IMR-90 (cell line): ENCODE measurements around the gene CYP27B1. TPM values are rescaled to one million over a fixed set of nuclear protein-coding genes. Genes with fewer than 3 reads are reported as not detected.

Experiments
- ATAC-seq: fragments of 200-7000 bp; cut with Tn5 transposase; 2 replicates; pipeline ENCODE4 v1.9.1; 2020; ENCODE audit warnings: low read depth, mild to moderate bottlenecking, moderate library complexity
- BruUV-seq: library from RNA; stranded (reverse); fragments of 400-500 nt; replicated peaks from 2 replicates; lab custom pipeline; 2021; lab: Mats Ljungman, UMichigan
- CTCF ChIA-PET: fragments of 300-600 bp; formaldehyde crosslinking; extraction: SDS; loops from one replicate; lab custom pipeline; 2021; ENCODE audit warnings: antibody characterized with exemption; lab: Yijun Ruan, JAX
- POLR2A ChIA-PET: fragments of 300-600 bp; sonication (Branson Sonifier 250); formaldehyde crosslinking; loops from one replicate; lab custom pipeline; 2022; ENCODE audit warnings: antibody characterized with exemption; ENCODE audit not compliant: unreplicated experiment; lab: Charles Lee
- DNase-seq: peaks from one replicate; pipeline ENCODE4 v3.0.0; 2013
- H2AFZ ChIP-seq: replicated peaks from 2 replicates; pipeline ENCODE3; 2013; ENCODE audit warnings: low read length, mild to moderate bottlenecking; ENCODE audit not compliant: poor library complexity
- H2AK5ac ChIP-seq: 2 replicates; pipeline ENCODE4 v1.6.1; 2013; ENCODE audit warnings: low read depth, low read length, inconsistent platforms
- H2AK9ac ChIP-seq: replicated peaks from 2 replicates; pipeline ENCODE3; 2013; ENCODE audit warnings: mild to moderate bottlenecking, low read depth, low read length, moderate library complexity; ENCODE audit not compliant: poor library complexity
- H2BK120ac ChIP-seq: 2 replicates; pipeline ENCODE4 v1.6.1; 2013; ENCODE audit warnings: low read depth, low read length, inconsistent platforms
- H2BK15ac ChIP-seq: 3 replicates; pipeline ENCODE4 v1.6.1; 2013; ENCODE audit warnings: low read depth, low read length, inconsistent platforms
- H2BK20ac ChIP-seq: 2 replicates; pipeline ENCODE4 v1.6.1; 2013; ENCODE audit warnings: low read depth, mild to moderate bottlenecking, inconsistent platforms, low read length, moderate library complexity
- H2BK5ac ChIP-seq: 2 replicates; pipeline ENCODE4 v1.6.1; 2013; ENCODE audit warnings: mild to moderate bottlenecking, low read depth, low read length, inconsistent platforms; ENCODE audit not compliant: poor library complexity, severe bottlenecking
- H3K14ac ChIP-seq: replicated peaks from 2 replicates; pipeline ENCODE4 v1.6.1; 2013; ENCODE audit warnings: low read depth, low read length, inconsistent platforms
- H3K18ac ChIP-seq: 2 replicates; pipeline ENCODE4 v1.6.1; 2013; ENCODE audit warnings: low read depth, low read length, control low read depth
- H3K23ac ChIP-seq: 2 replicates; pipeline ENCODE4 v1.6.1; 2013; ENCODE audit warnings: low read depth, low read length, inconsistent platforms
- H3K27ac ChIP-seq: 2 replicates; pipeline ENCODE4 v1.5.1; 2013; ENCODE audit warnings: mild to moderate bottlenecking, control low read depth, low read length; ENCODE audit not compliant: insufficient read depth
- H3K27me3 ChIP-seq: 2 replicates; pipeline ENCODE4 v1.6.1; 2013; ENCODE audit warnings: low read length; ENCODE audit not compliant: control insufficient read depth, insufficient read depth
- H3K36me3 ChIP-seq: 2 replicates; pipeline ENCODE4 v1.6.1; 2013; ENCODE audit warnings: low read length, mixed read lengths; ENCODE audit not compliant: control insufficient read depth, insufficient read depth
- H3K4ac ChIP-seq: 2 replicates; pipeline ENCODE4 v1.6.1; 2013; ENCODE audit warnings: low read depth, low read length, inconsistent platforms
- H3K4me1 ChIP-seq: 2 replicates; pipeline ENCODE4 v1.6.1; 2013; ENCODE audit warnings: low read length, mixed read lengths; ENCODE audit not compliant: control insufficient read depth, insufficient read depth
- H3K4me2 ChIP-seq: 2 replicates; pipeline ENCODE4 v1.6.1; 2013; ENCODE audit warnings: low read depth, mild to moderate bottlenecking, control low read depth, low read length, moderate library complexity
- H3K4me3 ChIP-seq: 2 replicates; pipeline ENCODE4 v1.5.1; 2013; ENCODE audit warnings: low read depth, mild to moderate bottlenecking, control low read depth, low read length, moderate library complexity; ENCODE audit not compliant: insufficient read depth
- H3K56ac ChIP-seq: 2 replicates; pipeline ENCODE4 v1.6.1; 2013; ENCODE audit warnings: low read length, inconsistent platforms; ENCODE audit not compliant: insufficient read depth; ENCODE audit errors: extremely low read depth
- H3K79me1 ChIP-seq, 2 experiments: 2 replicates each; pipeline ENCODE4 v1.6.1; 2013; ENCODE audit warnings: low read length in 2 of 2, inconsistent platforms in 1 of 2, low read depth in 1 of 2
- H3K9ac ChIP-seq: 2 replicates; pipeline ENCODE4 v1.6.1; 2013; ENCODE audit warnings: low read depth, low read length, control low read depth
- H3K9me1 ChIP-seq: 2 replicates; pipeline ENCODE4 v1.6.1; 2013; ENCODE audit warnings: low read length, inconsistent platforms; ENCODE audit not compliant: insufficient read depth
- H3K9me3 ChIP-seq: 2 replicates; pipeline ENCODE4 v1.6.1; 2013; ENCODE audit warnings: low read length; ENCODE audit not compliant: control insufficient read depth, insufficient read depth
- H4K20me1 ChIP-seq: 2 replicates; pipeline ENCODE4 v1.6.1; 2013; ENCODE audit warnings: low read length, inconsistent platforms; ENCODE audit not compliant: insufficient read depth
- H4K5ac ChIP-seq: 2 replicates; pipeline ENCODE4 v1.6.1; 2013; ENCODE audit warnings: mild to moderate bottlenecking, low read depth, low read length, control low read depth
- H4K8ac ChIP-seq, 2 experiments: 2 replicates each; pipeline ENCODE4 v1.6.1; 2013; ENCODE audit warnings: low read depth in 2 of 2, low read length in 2 of 2, control low read depth in 1 of 2, inconsistent platforms in 1 of 2
- H4K91ac ChIP-seq: 2 replicates; pipeline ENCODE4 v1.6.1; 2013; ENCODE audit warnings: low read depth, low read length, inconsistent platforms; ENCODE audit not compliant: insufficient read depth
- CTCF ChIP-seq: conservative IDR thresholded peaks from 2 replicates; pipeline ENCODE4 v1.5.1; 2012; ENCODE audit warnings: mild to moderate bottlenecking, low read depth, low read length, improper control_type of control experiment
- FOS ChIP-seq: fragments of 150-350 bp; IDR thresholded peaks from 2 replicates; pipeline ENCODE4 v1.6.1; 2016; ENCODE audit warnings: low read depth, low read length
- MAFK ChIP-seq: IDR thresholded peaks from 2 replicates; pipeline ENCODE4 v1.6.1; 2012; ENCODE audit warnings: low read depth, low read length, improper control_type of control experiment
- NFE2L2 ChIP-seq: fragments of 150-350 bp; IDR thresholded peaks from 2 replicates; pipeline ENCODE4 v1.6.1; 2016; ENCODE audit warnings: low read depth, mild to moderate bottlenecking, low read length
- POLR2A ChIP-seq: IDR thresholded peaks from 2 replicates; pipeline ENCODE4 v1.6.1; 2012; ENCODE audit warnings: mild to moderate bottlenecking, low read depth, low read length
- WGBS, 2 experiments: methylation state at CpG; one replicate each; pipeline versions ENCODE4 v1.1.5 to v1.1.7; 2013; ENCODE audit warnings: missing lambda C conversion rate in 2 of 2; ENCODE audit not compliant: insufficient read length in 1 of 2; ENCODE audit errors: extremely low coverage in 2 of 2; 5-methylcytosine and 5-hydroxymethylcytosine counted together
- dilution Hi-C: fragments of 300-500 bp; cut with HindIII; formaldehyde crosslinking; loops from one replicate; pipeline ENCODE4 v1.14.3; 2018; ENCODE audit warnings: low sequenced_read_pairs; ENCODE audit not compliant: unreplicated experiment
- in situ Hi-C: fragments of 300-500 bp; cut with MboI; formaldehyde crosslinking; loops from 3 replicates; pipeline ENCODE4 v1.14.3; 2019; ENCODE audit warnings: low sequenced_read_pairs, inconsistent platforms, mixed read lengths
- intact Hi-C: fragments of 100-400 bp; cut with micrococcal nuclease; formaldehyde crosslinking; loops from 2 replicates; pipeline ENCODE4 v1.10.0; 2022
- polyA plus RNA-seq, 3 experiments: library from polyadenylated mRNA; depleted of rRNA; stranded (reverse); fragments of >200 nt; gene quantifications; 2 replicates each; pipeline ENCODE4 v1.2.3, GENCODE V29; 2012; ENCODE audit warnings: low replicate concordance in 1 of 3
- total RNA-seq: library from RNA; depleted of rRNA; stranded (reverse); fragments of >200 nt; gene quantifications from 2 replicates; pipeline ENCODE4 v1.2.3, GENCODE V29; 2012
- TF ChIP-seq, protein P1 (sequence below): fragments of 150-350 bp; IDR thresholded peaks from 2 replicates; pipeline ENCODE4 v1.6.1; 2016; ENCODE audit warnings: low read depth, mild to moderate bottlenecking, low read length, moderate library complexity, borderline replicate concordance

CYP27B1 gene
- total and polyA plus RNA-seq, 2 of the 4 experiments (the other 2 are of a cell fraction): 0.36 to 1.3 TPM

DNA sequence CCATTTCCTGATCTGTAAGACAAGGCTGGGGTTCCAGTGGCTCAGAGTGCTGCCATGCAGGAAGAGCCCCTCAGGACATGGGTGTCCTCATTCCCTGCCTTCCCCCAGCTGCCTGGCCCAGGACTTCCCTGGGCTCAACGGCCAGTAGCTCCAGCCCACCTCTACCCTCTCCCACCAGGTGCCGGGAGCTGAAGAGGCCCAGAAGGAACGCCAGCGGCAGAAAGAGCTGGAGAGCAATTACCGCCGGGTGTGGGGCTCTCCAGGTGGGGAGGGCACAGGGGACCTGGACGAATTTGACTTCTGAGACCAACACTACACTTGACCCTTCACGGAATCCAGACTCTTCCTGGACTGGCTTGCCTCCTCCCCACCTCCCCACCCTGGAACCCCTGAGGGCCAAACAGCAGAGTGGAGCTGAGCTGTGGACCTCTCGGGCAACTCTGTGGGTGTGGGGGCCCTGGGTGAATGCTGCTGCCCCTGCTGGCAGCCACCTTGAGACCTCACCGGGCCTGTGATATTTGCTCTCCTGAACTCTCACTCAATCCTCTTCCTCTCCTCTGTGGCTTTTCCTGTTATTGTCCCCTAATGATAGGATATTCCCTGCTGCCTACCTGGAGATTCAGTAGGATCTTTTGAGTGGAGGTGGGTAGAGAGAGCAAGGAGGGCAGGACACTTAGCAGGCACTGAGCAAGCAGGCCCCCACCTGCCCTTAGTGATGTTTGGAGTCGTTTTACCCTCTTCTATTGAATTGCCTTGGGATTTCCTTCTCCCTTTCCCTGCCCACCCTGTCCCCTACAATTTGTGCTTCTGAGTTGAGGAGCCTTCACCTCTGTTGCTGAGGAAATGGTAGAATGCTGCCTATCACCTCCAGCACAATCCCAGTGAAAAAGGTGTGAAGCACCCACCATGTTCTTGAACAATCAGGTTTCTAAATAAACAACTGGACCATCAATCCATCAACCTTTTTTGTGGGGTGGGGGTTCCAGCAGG lies 46.0 kb downstream of the CYP27B1 start:
- WGBS, 2 experiments: 94% methylated on average over 3 of the region's 11 CpGs; no CpG with 5 or more reads in 1 of the 2 experiments
- Histone ChIP-seq H3K23ac (no peak overlapping the region), H3K14ac (no peak overlapping the region), H2AK5ac (no peak overlapping the region), H4K20me1 (no peaks in the 10 kb centered on the region), H2AK9ac (peak overlapping the region; percentile 45), H2BK5ac (no peak overlapping the region), H4K5ac (no peak overlapping the region), H2BK20ac (no peak overlapping the region), H3K4me3 (no peak overlapping the region), H3K4me2 (no peak overlapping the region), H3K9me1 (peaks cover 3% of the 10 kb centered on the region; the same call in 1 of the 2 replicates), H3K9me3 (no peaks in the 10 kb centered on the region), H4K91ac (no peak overlapping the region), H2BK120ac (no peak overlapping the region), H2AFZ (no peak overlapping the region), H3K27me3 (no peaks in the 10 kb centered on the region; the same call in 1 of the 2 replicates), H2BK15ac (no peak overlapping the region), H3K79me1 (peaks cover 0 to 2% of the 10 kb centered on the region in 2 experiments; a peak in 1 of 4 replicates), H4K8ac (no peak overlapping the region), H3K4me1 (no peaks in the 10 kb centered on the region), H3K36me3 (peaks cover 43% of the 10 kb centered on the region), H3K18ac (no peak overlapping the region), H3K9ac (no peak overlapping the region), H3K4ac (no peak overlapping the region), H3K56ac (no peak overlapping the region), H3K27ac (no peak overlapping the region)
- TF ChIP-seq MAFK (no peak), CTCF (no peak), NFE2L2 (no peak), FOS (no peak), POLR2A (no peak)
- TF ChIP-seq, protein P1, sequence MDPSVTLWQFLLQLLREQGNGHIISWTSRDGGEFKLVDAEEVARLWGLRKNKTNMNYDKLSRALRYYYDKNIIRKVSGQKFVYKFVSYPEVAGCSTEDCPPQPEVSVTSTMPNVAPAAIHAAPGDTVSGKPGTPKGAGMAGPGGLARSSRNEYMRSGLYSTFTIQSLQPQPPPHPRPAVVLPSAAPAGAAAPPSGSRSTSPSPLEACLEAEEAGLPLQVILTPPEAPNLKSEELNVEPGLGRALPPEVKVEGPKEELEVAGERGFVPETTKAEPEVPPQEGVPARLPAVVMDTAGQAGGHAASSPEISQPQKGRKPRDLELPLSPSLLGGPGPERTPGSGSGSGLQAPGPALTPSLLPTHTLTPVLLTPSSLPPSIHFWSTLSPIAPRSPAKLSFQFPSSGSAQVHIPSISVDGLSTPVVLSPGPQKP: no peak
- TSS peak; percentile 98 for BruUV-seq
- in situ Hi-C loops (no loop called here), dilution Hi-C loops (no loop called here), intact Hi-C loops (no loop called here)
- ChIA-PET POLR2A (no interaction called here), CTCF (no interaction called here)
- ATAC-seq: no peak
- DNase-seq: no peak
